Erythroblast (primary cell): ENCODE measurements around the gene RAD51B.

Source experiments
- DNase-seq, 2 experiments: peaks; one replicate each; lab custom pipeline; 2025; lab: John Stamatoyannopoulos, UW
- GATA1 ChIP-seq: IDR thresholded peaks from 2 replicates; pipeline ENCODE4 v1.6.1; 2011; ENCODE audit warnings: low read depth, mild to moderate bottlenecking, control low read depth, low read length, moderate library complexity
- POLR2A ChIP-seq: IDR thresholded peaks from 2 replicates; pipeline ENCODE4 v1.6.1; 2011; ENCODE audit warnings: mild to moderate bottlenecking, low read length

The RAD51B gene

DNA sequence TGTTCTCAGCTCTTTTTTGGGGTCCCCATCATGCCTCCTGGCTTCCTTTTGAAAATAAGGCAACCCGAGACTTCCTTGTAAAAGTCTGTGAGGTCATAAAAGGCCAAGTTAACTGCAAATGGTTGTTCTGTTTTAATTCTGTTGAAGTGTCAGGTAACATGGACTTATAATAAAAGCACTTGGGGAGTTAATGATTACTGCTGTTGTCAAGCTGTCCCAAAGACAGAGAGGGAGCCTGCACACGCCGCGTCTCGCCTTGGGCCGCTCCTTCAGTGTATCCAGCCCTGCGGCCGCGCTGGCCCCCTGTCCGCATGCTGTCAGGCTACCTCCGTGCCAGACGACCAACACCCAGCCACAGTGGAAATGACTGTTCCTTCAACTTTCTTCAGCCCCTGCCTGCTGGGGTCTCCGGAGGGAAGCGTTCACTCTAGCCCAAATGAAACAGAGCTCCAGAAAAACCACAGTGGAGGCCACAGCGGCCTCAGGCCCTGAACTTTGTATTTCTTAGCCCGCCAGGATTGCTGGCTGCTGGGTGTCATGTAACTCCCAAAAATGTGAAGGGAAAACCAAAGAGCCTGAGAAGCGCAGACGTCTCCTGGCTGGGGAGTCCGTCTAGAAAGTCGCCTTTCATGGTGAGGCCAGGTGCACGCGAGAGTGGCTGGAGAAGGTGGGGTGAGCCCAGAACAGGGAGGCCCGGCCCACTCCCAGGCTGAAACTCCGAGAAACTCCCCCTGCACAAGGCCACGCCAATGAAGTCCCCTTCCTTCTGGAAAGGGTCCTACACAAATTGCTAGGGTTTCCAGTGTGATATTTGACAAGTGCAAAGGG lies 784.2 kb downstream of the RAD51B start:
- DNase-seq = no peak
- TF ChIP-seq GATA1 (no peak), POLR2A (no peak)

DNA sequence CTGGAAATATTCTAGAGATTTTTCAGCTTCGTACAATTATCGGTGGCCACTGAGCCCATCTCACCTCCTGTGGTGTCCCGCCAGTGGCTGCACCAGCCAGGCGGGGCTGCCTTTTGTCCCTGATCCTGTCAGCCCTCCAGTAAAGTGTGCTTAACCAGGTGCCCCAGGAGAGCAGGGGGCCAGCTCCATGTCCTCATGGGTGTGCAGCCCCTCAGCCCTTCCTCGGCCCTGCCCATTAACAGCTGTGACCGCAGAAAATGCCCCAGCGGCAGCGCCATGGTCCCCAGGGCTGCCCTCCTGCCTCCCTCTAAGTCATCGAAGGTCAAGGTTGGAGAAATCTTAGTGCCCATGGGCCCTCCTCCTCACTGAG lies 784.8 kb downstream of the RAD51B start:
- TF ChIP-seq GATA1 (no peak), POLR2A (no peak)
- no peak for DNase-seq

DNA sequence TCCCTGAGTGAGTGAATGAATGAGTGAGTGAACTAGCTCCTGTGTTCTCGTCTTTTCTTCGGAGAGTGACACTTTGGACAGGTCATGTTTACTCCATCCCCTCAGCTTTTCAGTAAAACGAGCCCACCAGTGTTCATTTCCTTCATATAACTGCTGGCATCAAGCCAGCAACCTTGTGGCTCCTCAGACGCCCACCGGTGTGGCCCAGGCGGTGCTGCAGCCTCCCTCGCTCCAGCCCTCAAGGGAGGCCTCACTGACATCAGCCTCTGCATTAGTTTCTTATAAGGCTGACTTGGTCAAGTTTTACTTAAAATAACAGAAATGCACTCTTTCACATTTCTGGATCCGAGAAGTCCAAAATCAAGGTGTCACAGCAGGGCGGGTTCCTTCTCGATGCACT lies 785.2 kb downstream of the RAD51B start:
- DNase-seq = no peak
- no peak for TF ChIP-seq POLR2A
- no peak for TF ChIP-seq GATA1

DNA sequence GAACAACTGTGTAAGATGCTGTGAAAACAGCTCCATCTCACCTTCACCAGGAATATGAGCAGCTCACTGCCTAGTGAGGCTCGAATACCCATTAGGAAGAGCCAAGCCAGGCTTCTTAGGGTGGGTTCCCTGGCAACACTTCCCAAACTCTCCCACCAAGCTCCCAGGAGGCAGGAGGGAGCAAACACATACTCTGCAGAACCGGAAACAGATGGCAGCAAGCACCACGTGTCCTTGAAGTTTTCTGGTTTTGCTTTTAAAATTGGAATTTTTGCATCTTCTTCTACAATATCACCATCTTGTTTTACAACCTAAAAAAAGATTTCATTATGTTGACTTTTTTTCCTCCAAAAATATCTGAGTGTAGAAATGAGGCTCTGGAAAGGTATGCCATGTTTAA lies 786.6 kb downstream of the RAD51B start:
- DNase-seq = no peak
- TF ChIP-seq GATA1 (no peak), POLR2A (no peak)

DNA sequence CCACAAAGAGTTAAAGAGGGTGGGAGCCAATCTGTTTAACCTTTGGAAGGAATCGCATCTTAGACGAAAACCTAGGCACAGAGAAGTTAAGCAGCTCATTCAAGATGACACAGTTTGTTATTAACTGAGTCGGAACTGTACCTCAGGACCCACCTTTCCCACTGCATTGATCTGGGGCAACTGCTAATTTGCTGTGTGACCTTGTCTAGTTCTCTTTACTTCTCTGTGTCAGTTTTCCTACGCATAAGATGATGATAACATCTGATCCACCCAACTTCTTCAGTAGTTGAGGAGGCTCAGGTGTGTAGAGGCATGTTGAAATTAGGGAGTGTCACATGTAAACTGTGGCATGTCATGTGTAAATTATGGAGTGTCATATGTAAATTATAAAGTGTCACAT lies 787.1 kb downstream of the RAD51B start:
- TF ChIP-seq GATA1 (no peak), POLR2A (no peak)
- DNase-seq = no peak

DNA sequence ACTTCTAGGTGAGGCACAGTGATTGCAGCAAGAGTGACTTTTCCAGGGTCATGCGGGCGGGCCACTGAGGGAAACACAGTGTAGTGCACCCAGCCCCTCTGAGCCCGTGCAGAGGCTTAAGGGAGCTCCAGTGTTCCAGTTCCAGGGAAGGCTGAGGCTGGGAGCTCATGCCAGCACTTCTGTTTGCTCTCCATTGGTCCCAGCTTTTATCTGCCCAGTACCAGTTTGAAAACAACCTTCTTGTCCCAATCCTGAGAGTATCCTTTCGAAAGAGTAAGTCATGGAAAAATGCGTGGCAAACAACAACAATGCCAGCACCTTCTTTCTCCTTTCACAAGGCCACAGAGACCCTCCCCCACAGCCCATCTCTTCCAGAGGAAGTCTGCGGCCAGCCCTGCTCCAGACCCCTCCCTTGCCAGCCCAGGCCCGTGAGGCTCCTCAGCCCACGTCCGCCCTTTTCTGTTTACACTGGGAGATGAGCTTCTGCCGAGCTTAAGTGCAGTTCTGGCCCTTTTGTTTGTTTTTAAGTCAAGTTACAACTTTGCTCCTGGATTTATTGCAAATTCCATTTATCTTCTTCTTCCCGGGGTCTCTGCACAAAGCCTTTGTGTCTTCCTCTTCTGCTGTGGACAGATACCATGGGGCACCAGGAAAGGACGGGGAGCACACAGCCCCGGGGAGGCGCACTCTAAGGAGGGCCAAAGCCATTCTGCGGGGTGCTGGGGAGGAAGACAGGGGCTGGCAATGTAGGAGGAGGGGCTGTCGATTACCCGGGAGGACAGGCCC lies 787.7 kb downstream of the RAD51B start:
- TF ChIP-seq POLR2A (no peak), GATA1 (no peak)
- no peak for DNase-seq

DNA sequence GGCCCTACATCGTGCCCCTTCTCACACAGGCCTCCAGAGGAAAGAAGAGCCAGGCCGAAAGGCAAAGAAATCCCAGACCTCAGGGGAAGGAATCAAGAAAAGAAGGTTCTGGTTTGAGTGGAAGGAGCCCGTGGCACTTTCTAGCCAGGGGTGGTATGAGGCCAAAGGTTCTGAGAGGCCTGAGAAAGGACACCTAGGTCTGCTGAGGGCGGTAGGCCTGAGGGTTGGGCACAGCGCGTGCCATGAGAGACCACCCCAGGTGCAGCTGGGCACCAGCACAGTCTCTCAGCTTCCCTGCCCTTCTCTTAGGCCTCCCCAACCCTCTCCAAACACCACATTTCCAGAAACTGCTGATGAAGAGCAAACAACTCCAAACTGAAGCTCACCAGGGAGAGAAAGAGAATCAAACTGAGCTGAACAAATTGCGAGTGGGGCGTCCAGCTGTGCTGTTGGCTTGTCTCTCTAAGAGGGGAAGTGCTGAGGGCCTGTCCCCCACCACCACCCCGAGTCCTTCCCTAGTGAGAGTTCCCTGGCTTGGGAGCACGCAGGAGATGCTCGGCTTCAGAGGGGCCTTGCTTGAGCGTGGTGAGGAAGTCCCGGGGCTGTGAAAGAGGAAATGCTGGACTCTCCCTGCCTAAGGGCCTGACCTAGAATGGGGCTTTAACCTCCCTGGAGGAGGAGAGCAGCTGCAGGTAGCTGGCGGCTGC lies 788.4 kb downstream of the RAD51B start:
- TF ChIP-seq GATA1 = no peak
- no peak for TF ChIP-seq POLR2A

DNA sequence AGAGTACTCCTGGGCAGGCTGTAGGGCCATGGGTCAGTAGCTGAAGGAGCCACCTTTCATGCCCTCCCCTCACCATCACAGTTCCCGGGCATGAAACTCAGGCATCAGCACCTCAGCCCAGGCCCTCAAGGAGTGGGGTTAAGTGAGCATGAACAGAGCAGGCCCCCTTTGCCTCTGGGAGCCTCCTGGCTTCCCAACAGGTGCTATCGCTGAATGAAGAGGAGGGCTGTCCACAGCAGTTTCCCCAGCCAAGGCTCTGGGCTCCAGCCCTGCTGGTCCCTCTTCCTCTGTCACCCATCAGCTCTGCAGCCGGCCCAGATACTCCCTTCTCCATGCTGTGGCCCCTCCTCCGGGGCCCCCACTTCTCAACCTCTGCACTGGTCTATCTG lies 789.0 kb downstream of the RAD51B start:
- DNase-seq = no peak
- TF ChIP-seq GATA1 (no peak), POLR2A (no peak)

More for the DNA sequence above, 788.4 kb downstream of the RAD51B start:
- DNase-seq = no peak

DNA sequence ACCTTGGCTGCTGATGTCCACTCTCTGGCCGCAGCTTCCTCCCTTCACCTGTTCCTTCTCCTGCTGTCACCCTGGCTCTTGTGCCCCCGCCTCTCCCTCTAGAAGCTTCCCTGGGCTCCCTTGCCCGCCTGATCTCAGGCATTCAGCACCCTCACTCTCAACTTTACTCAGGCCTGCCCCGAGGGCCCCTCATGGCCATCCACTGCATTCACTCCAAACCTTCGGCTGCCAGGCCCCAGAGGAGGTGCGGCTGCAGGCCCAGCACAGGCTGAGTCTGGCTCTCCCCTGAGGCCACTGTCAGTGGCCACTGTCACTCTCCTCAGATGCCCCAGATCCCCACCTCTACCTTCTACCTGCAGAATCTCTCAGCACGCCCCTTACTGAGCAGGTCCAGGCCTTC lies 789.4 kb downstream of the RAD51B start:
- TF ChIP-seq POLR2A = no peak
- TF ChIP-seq GATA1 = no peak
- DNase-seq = no peak

DNA sequence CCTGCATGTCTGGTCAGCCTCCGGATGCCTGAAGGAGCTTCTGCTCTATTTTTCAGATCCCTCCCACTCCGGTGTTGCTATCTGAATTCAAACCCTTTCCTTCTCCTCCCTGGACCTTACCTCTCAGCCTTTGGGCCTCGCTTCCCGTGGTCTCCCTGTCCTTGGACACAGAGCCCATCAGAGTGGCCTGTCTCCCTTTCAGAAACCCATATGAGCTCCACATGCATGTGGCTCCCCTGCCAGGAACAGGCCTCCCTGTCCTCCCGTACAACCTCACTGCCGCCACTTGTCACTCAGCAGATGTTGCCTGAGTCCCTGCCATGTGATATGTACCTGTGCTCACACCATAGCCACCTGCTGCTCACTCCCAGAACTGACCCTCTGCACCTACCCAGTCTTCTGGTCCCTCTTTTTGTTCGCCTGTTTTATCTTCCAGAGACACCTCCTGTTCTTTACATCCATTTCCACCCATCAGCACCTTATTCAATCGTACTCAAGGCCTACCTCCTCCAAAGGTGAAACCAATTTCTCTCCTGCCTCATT lies 790.7 kb downstream of the RAD51B start:
- TF ChIP-seq GATA1 (no peak), POLR2A (no peak)
- DNase-seq = no peak

DNA sequence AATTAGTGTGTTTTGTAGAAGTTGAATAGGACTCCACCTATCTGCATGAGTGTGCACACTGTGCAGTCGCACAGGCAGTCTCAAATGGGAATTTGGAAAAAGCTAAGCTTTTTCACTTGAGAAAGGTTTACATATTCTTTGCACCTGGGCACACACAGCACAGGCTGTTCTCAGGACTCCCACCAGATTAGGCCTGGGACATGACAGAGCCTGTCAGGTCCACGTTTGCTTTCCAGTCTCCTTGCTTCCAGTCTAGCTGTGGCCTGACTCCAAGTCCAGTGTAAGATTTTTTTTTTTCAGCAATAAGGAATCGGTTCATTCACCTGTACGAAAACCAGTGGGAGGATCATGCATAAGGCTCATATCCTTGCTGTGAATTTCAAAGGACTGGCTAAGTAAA lies 792.0 kb downstream of the RAD51B start:
- TF ChIP-seq GATA1 (no peak), POLR2A (no peak)
- DNase-seq = no peak

DNA sequence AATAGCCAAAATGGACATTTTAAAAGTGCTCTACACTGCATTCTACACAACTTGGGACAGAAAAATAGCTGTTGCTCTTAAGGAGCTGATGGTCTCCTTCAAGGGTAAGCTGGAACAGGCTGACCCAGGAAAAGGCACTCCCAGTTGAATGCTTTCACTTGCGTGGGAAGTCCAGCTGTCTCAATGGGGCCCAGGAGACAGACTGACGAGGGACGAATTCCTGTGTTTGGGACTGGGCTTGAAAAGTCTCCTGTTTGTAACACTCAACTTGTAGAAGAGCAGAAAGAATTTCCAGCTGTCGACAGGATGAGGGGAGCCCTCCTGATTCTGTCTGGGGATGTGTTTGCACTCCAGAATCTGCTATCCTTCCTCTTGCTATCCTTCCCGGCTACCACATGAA lies 792.5 kb downstream of the RAD51B start:
- TF ChIP-seq GATA1 (no peak), POLR2A (no peak)
- DNase-seq = no peak

DNA sequence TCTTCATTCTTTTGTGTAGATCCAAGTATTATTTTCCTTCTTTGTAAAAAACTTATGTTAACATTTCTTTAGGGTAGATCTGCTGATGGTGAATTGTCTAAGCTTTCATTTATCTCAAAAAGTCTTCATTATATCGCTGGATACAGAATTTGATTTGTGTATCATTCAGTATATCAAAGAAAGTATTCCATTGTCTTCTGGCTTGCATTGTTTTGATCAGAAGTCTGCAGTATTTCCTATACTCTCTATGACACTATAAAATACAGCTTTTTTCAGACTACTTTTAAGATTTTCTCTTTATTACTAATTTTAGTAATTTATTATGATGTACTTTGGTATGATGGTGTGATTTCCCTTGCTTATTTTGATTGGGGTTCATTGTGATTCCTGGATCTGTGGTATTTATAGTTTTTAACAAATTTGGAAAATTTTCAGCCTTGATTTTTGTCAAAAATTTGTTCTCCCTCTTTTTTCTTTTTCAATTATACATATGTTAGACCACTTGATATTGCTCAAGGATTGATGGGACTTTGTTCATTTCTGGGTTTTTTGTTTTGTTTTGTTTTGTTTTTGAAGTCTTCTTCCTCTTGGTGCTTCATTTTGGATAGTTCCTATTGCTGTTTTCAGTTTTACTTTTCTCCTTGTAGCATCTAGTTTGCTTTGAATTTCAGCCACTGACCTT lies 796.8 kb downstream of the RAD51B start:
- peak; percentile 23 to 29 for DNase-seq
- TF ChIP-seq POLR2A (no peak), GATA1 (no peak)
